DND-41 (cell line): Measurements from ENCODE around the gene MCHR1.

ENCODE experiments used
- CTCF ChIP-seq: IDR thresholded peaks from 2 replicates; pipeline ENCODE4 v1.5.1; 2012; ENCODE audit warnings: borderline replicate concordance, low read length, moderate library complexity, mild to moderate bottlenecking; ENCODE audit not compliant: poor library complexity, severe bottlenecking; ENCODE audit errors: extremely low read depth
- EZH2 ChIP-seq: IDR thresholded peaks from 3 replicates; pipeline ENCODE4 v1.6.1; 2012; ENCODE audit warnings: borderline replicate concordance, low read depth, mild to moderate bottlenecking, moderate library complexity, low read length, inconsistent platforms; ENCODE audit not compliant: severe bottlenecking

GRCh38 chr22:40690370-40690769, 11.1 kb downstream of the MCHR1 start:
- TF ChIP-seq CTCF (no peak), EZH2 (no peak)
